Stimulated activated CD8-positive, alpha-beta memory T cell treated with anti-CD3 and anti-CD28 coated beads, Interleukin-7, amount 100 ng/mL, for 48 hours (primary cell): ENCODE results near the gene PCDH9.
"Not testable (repeated sequence)": the region's sequence is repeated elsewhere in the genome, so short reads cannot be mapped to it uniquely, and the experiment has no call there.

ENCODE experiments used
- DNase-seq, 2 donors: peaks; one replicate each; pipeline ENCODE4 v3.0.0-alpha.2; 2020; ENCODE audit warnings: low read depth in 1 of 2; ENCODE audit errors: extremely low read depth in 1 of 2

The PCDH9 gene

GRCh38 chr13:67134417-67135129 lies 95.6 kb downstream of the PCDH9 start:
- no peak for DNase-seq

DNA sequence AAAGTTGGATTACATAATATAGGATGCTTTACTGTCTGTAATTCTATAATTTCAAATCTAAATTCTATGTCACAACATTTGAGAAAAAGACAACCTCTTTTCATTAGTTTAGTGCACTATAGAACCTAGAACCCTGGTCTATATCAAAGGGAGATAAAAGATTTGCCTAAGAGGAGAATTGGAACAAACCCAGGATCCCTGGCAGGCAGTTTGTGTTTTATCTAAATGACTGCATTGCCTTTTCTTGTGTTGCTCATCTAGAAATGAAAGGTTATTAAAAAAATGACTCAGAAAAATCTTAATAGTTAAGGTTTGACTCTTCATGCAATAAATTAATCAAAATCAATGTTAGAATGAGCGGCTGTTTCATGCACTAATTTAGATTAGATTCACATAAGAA lies 96.7 kb downstream of the PCDH9 start:
- no peak for DNase-seq

GRCh38 chr13:67131393-67131792 lies 98.7 kb downstream of the PCDH9 start:
- DNase-seq = no peak

- no peak for DNase-seq
Measured at GRCh38 chr13:67130444-67130843, 99.7 kb downstream of the PCDH9 start.

GRCh38 chr13:67128136-67128535 lies 102.0 kb downstream of the PCDH9 start:
- no peak for DNase-seq

DNA sequence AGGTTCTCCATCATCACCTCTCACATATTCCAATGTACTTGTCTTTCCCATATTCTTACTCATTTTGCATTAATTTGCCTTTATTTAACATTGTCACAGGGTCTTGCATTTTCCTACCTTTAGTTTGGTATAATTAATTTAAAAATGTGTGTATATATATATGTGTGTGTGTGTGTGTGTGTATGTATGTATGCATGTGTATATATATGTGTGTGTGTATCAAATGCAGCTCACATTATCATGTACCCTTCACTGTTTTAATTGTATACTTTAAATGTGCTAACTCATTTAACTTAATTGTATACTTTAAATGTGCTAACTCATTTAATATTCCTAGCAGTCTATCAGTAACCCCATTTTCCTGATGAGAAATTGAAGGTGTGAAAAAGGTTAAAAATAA lies 104.5 kb downstream of the PCDH9 start:
- no peak for DNase-seq

- DNase-seq = no peak
Measured at GRCh38 chr13:67123165-67123564, 107.0 kb downstream of the PCDH9 start.

- no peak for DNase-seq
Measured at GRCh38 chr13:67122251-67122650, 107.9 kb downstream of the PCDH9 start.

DNA sequence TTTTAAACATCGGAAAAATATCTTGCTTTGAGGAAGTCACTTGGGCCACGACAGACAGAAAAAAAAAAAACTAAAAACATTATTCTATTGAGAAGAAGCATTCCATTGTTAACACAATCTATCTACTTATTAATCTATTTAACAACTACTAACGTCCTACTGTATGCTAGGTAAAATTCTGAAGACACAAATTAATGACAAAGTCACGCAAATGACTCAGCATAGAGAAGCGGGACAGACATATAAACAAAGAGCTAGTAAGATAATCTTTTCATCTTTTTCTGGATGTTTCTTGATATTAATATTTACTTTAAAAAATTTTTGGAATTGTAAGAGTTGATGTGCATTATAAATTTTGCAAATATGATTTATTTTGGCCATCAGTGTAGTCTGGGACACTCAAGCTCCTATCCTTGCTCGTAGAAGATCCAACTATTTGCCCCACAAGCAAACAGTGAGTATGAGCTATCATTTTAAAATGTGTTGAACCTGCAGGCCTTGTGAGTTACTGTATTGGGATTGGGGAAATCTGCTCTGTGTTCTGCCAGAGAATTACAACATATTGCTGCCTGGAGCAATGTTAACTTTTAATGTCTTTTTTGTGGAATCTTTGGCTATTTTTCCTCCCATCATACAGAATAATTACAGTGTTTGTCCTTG lies 109.1 kb downstream of the PCDH9 start:
- DNase-seq = no peak

DNA sequence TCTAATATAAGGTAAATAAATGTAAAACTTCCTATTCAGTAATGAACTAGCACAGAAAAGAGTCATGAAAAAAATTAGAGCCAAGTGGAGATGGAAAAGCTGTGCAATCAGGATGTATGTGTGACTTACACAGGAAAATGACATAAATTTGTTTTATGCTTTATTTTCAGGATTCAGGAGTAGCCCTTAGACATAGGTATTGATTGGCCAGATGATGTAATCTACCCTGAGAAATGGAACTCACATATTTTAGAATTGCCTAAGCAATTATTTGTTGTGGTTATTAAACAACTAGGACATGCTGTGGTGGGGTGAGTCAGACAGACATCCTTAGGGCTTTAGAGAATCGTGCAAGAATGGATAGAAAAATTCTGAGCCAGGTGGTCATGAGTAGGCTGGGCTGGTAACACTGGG lies 110.6 kb downstream of the PCDH9 start:
- no peak for DNase-seq

DNA sequence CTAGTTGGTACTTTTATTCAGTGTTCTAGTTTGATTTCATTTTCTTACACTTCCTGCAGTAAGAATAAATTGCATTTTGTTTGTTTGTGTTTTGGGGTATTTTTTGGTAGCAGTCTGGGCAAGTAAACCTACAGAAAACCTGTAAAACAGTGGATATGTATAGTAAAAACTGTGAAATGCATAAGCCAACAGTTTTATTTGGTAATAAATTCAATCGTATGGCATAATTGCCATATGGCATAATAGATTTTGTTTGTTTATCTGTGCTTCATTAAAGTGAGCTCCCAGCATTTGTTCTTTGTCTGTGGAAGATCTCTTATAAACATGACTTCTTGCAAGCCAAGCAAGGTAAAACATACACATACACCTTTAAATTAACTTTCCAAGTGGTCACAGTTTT lies 111.9 kb downstream of the PCDH9 start:
- no peak for DNase-seq

- no peak for DNase-seq
Measured at GRCh38 chr13:67117010-67117550, 113.1 kb downstream of the PCDH9 start.

- DNase-seq = no peak
Measured at GRCh38 chr13:67107979-67108378, 122.2 kb downstream of the PCDH9 start.

GRCh38 chr13:67106502-67107057 lies 123.6 kb downstream of the PCDH9 start:
- DNase-seq = no peak

DNA sequence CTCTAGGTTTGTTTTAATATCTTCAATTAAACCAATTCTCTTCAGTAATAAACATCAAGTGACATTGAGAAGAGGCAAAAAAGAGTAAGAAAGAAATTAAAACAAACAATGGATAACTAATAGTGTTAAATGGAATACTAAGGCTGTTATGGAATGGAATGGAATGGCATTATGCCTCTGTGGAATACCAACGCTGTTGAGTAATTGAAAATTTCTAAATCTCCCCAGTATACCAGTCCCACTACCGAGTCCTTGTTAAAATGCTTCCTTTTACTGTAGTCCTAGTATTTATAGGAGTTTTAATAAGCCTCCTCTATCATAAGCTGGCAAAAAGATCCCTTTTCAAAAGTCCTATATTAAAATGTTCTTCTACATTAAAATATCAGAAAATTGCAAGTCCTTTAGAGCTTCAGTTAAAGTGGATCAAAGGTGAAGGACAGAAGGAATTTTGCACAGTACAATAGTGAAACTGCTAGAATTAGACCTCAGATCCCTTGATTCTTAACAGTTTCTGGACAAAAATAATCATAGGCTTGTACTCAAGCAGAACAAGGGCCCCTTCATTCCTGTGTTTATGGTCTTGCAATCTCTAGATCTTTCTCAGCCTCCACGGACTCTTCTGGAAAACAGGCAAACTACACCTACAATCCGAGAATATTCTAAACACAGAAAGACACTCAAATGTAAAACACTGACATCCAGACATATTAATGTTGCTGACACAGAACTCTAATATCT lies 128.2 kb downstream of the PCDH9 start:
- no peak for DNase-seq

DNA sequence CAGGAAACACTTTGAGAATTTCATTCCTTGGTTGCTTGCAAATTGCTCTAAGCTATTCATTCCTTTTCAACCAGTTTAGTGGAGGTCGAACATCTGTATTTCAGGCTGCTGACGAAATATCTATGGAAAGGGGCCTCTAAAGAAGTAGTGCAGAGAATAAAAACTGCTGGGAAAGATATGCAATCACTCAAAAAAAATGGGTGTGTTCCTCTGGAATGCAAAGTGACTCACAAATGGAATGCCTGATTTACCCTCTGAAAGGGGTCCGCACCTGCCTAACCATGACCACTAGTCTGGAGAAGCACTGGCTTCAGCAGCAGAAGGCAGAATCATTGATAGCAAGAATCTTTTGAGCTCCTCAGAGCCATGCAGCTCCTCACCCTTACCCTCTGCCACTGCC lies 129.4 kb downstream of the PCDH9 start:
- DNase-seq = no peak

DNA sequence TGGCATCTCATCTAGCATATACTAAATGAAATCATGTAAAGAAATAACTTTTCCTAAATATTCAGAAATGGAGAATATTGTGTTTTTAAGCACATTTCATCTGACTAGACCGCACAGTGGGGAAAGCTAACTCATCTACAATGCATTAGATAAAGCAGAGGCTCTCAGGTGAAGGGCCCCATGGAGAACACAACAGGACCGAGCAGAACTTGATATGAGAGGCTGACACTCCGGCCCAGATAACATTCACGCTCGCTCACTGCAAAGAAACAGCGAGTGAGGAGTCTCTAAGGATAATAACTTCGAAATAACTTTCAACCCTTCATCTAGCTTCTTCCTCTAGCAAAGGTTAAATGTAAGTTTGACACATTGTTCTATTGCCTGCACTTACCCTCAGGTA lies 130.6 kb downstream of the PCDH9 start:
- DNase-seq = no peak

DNA sequence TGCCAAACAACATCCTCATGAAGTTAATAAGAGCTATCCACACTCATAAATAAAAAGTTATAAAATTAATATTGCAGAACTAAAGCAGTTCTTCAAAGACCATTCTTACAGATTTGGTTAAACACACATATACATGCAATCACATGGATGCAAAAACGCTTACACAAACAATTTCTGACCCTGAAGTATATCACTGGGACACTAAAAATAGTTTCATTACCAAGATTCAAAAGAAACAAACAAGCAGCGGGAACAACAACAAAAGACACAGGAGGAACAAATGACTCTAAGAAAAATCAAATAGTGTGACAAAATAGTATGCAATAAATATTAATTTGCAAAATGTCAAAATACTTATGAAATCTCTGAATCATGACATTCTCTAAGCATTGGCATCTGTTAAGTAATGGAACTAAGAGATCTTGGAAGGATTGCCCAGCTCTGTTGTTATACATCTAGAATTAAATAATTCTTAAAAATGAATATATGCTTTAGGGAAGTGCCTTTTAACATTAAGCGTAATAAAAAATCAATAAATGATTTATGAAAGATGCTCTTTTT lies 132.2 kb downstream of the PCDH9 start:
- DNase-seq = no peak

DNA sequence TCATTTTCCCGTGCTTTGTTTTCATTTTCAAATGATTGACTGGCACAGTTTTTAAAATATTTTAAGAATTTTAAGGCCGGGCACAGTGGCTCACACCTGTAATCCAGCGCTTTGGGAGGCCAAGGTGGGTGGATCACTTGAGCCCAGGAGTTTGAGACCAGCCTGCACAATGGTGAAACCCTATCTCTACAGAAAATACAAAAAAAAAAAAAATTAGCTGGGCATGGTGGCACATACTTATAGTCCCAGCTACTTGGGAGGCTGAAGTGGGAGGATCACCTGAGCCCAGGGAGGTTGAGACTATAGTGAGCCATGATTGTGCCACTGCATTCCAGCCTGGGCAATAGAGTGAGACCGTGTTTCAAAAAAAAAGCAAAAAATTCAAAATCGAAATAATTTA lies 133.2 kb downstream of the PCDH9 start:
- DNase-seq = not testable (repeated sequence)

GRCh38 chr13:67096418-67096817 lies 133.7 kb downstream of the PCDH9 start:
- no peak for DNase-seq

GRCh38 chr13:67095621-67096020 lies 134.5 kb downstream of the PCDH9 start:
- DNase-seq = no peak
